GM19452 (cell line): ENCODE data around the gene RTN3.
"Not testable (repeated sequence)": the region's sequence is repeated elsewhere in the genome, so short reads cannot be mapped to it uniquely, and the experiment has no call there.

Source experiments
- ATAC-seq: cut with Tn5 transposase; IDR thresholded peaks from one replicate; pipeline ENCODE4 v1.9.1; 2021; ENCODE audit not compliant: unreplicated experiment

The RTN3 gene, protein sequence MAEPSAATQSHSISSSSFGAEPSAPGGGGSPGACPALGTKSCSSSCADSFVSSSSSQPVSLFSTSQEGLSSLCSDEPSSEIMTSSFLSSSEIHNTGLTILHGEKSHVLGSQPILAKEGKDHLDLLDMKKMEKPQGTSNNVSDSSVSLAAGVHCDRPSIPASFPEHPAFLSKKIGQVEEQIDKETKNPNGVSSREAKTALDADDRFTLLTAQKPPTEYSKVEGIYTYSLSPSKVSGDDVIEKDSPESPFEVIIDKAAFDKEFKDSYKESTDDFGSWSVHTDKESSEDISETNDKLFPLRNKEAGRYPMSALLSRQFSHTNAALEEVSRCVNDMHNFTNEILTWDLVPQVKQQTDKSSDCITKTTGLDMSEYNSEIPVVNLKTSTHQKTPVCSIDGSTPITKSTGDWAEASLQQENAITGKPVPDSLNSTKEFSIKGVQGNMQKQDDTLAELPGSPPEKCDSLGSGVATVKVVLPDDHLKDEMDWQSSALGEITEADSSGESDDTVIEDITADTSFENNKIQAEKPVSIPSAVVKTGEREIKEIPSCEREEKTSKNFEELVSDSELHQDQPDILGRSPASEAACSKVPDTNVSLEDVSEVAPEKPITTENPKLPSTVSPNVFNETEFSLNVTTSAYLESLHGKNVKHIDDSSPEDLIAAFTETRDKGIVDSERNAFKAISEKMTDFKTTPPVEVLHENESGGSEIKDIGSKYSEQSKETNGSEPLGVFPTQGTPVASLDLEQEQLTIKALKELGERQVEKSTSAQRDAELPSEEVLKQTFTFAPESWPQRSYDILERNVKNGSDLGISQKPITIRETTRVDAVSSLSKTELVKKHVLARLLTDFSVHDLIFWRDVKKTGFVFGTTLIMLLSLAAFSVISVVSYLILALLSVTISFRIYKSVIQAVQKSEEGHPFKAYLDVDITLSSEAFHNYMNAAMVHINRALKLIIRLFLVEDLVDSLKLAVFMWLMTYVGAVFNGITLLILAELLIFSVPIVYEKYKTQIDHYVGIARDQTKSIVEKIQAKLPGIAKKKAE

DNA sequence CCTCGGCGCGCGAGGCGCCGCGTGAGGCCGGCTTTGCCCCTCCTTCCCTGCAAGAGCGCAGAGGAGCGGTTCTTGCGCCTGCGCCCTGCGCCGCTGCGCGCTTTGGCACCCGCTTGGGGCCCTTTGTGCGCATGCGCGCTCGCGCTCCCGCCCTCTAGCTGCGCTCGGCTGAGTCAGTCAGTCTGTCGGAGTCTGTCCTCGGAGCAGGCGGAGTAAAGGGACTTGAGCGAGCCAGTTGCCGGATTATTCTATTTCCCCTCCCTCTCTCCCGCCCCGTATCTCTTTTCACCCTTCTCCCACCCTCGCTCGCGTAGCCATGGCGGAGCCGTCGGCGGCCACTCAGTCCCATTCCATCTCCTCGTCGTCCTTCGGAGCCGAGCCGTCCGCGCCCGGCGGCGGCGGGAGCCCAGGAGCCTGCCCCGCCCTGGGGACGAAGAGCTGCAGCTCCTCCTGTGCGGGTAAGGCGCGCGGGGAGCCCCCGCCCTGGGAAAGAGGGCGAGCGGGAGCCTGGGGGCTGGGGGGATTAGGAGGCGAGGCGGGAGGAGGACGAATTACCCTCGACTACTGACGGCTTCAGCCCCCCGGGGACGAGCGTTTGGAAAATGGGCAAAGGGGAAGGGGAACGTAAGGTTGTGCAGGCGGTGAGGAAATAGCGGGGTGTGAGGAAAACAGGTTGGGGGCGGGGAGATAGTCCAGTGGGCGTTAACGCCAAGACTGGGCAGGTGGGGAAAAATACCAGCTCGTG is at the start of gene RTN3:
Gene RTN3 (plus strand): TSS at position 180 of the 745 bp plus-strand sequence. CDS start 137 bp downstream, at position 317.
- peak; percentile 89 for ATAC-seq

DNA sequence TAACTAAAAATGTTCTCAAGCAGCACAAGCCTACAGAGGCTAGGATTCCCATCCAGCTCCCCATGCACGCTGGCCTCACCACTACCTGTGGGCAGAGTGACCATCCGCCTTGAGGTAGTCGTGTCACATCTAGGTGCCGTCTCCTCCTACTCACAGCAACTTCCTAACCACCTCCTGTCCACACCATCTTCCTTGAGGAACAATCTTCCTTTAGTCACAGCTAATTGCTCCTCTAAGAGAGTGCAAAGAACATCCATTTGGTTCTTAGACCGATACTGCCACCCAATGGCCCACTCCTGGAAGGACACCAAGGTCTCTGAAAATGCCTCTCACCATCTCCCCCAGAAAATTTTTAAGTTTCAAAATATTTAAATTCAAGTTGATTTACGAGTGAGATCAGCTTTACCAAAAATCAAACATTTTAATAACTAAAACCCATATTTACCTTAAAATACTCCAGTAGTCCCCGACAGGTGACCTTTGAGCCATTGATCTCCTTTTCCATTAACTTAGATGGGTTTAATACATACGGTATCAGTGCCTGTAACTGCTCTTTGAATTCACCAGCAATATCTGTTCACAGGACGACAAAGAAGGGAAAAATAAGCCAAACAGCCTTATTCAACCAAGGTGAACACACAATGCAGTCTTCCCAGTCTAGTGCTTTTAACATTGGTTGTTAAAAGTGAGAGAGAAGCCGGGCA is 45.4 kb upstream of the RTN3 start:
- ATAC-seq, result no peak

GRCh38 chr11:63638436-63638835 is 42.9 kb upstream of the RTN3 start:
- ATAC-seq, result not testable (repeated sequence)

DNA sequence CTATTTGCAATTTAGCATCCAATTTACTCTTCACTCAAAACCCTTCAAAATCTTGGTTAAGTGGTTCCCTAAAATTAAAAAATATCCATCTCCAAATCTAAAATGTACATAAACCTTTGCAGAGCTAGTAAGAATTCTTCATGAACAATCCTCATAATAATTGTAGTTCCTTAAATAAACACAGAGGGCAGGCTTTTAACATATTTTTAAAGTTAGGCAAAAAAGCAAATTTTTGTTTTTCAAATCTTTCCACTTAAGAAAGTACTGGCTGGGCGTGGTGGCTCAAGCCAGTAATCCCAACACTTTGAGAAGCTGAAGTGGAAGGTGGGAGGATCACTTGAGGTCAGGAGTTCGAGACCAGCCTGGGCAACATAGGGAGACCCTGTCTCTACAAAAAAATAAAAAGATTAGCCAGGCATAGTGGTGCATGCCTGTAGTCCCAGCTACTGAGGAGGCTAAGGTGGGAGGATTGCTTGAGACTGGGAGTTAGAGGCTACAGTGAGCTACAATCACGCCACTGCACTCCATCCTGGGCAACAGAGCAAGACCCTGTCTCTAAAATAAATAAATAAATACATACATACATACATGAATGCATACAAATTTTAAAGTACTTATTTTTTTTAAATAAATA is 42.0 kb upstream of the RTN3 start:
- ATAC-seq, result no peak

GRCh38 chr11:63641727-63642126 is 39.6 kb upstream of the RTN3 start:
- no peak for ATAC-seq

GRCh38 chr11:63643205-63643604 is 38.1 kb upstream of the RTN3 start:
- no peak for ATAC-seq

- ATAC-seq, result no peak
Observed at GRCh38 chr11:63652671-63653070, 28.6 kb upstream of the RTN3 start.

DNA sequence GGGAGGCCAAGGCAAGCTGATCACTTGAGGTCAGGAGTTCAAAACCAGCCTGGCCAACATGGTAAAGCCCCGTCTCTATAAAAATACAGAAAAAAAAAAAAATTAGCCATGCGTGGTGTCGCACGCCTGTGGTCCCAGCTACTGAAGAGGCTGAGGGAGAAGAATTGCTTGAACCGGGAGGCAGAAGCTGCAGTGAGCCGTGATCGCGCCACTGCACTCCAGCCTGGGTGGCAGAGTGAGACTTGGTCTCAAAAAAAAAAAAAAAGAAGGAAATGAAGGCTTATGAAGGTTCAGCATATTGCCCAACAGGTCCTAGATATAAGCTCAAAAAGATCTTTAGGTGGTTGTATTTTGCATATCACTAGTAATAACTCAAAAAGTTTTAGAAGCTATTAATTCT is 20.3 kb upstream of the RTN3 start:
- no peak for ATAC-seq

DNA sequence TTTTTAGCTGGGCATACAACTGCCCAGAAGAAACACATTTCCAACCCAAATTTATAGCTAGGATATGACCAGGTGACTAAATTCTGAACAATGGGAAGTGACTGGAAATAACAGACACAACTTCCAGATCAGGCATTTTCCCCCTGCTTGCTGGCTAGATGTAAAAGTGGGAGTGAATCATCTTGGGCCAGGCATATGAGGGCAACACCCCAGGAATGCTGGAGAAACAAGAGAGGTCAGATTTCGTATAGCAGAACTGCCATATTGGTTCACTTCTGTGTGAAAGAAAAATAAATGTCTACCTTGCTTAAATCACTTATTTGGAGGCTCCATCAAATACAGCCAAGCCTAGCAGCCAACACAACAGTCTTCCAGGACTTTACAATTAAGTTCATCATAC is 17.5 kb upstream of the RTN3 start:
- ATAC-seq, result no peak

- no peak for ATAC-seq
Observed at GRCh38 chr11:63666874-63667273, 14.4 kb upstream of the RTN3 start.

DNA sequence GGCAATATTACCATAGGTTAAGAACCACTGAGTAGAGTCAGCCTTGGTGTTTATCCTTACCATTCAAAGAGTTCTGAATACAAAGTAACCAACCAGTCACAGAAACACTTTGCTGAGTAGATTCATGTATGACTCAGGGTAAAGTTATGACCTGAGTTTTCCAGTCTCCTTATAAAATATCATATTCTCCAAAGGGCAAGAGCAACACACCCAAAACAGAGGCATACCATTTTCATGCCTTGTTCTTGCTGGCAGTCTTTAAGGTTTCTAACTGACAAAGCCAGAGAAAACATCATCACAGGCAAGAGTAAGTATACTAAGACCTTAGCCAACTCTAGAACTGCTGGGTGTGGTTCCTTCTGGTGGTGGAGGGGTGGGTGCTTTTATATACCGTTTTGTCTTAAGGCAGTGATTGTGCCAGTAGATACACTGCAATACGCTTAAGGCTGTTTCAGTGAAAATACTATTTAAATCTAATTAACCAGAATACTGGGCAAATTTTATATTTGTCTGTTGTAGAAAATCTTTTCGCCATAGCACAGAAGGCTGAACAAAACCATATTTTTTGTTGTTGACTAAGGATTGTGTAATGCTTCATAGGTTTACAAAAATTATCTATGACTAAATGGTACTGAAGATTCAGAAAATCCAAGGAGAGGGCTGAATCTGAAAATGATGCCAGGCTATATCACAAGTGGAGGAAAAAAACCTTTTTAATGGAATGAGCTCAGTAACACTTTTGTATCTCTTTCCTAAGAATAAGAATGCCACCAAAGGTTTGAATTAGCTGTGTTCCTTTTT is 13.1 kb upstream of the RTN3 start:
- no peak for ATAC-seq

DNA sequence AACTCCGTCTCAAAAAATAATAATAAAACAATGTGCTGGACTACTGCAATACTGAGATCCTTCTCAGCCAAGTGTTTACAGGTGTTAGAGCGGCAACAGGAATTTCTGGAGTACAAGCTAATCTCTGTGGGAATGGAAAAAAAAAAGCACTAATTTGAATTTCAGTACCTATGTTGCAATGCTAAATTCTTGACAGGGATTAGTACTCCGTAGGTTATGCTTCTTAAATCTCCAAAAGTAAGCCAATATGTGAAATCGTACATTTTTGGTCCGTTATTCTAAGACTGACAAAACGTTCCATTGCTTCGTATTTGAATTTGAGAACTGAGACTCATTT is 11.2 kb upstream of the RTN3 start:
- no peak for ATAC-seq

GRCh38 chr11:63670433-63671321 is 10.6 kb upstream of the RTN3 start:
- ATAC-seq, result peak; percentile 30

DNA sequence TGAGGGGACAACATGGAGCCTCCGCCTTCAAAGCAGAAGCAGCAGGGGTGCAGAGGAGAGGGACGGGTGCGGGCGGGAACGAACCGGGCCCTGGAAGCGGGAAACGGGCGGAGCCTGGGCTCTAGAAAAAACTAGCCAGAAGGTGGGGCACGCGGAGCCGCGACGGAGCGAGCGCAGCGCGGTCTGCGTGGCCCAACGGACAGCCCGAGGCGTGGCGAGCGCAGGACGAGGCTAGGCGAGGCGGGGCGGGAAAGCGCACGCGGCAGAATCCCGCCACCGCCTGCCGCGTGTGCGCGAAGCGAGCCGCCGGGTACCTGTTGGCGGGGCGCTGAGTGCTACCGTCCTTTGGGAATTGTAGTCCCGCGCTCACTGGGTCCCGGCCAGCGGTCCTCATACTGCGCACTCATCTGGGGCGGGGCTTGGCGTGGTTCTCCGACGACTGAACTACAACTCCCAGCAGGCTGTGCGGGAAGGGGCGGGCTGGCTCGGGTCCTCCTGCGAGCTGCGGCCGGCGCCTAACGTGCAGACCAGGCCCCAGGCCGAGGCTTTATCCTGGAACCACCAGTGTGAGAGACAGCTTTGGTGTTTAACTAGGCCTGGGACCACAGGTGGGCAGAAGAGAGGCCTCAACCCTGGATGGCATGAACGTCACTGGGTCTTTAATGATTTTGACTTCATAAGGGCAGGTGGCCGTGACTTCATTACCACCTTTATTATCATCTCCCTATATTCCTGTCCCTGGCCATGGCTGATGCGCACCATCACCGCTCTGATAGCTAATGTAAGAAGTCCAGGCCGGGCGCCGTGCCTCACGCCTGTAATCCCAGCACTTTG is 9.8 kb upstream of the RTN3 start, which contains the start of gene ATL3:
Gene ATL3 (minus strand): TSS at position 55 of the 834 bp plus-strand sequence. CDS start 41 bp downstream, at position 14.
- peak; percentile 84 for ATAC-seq

DNA sequence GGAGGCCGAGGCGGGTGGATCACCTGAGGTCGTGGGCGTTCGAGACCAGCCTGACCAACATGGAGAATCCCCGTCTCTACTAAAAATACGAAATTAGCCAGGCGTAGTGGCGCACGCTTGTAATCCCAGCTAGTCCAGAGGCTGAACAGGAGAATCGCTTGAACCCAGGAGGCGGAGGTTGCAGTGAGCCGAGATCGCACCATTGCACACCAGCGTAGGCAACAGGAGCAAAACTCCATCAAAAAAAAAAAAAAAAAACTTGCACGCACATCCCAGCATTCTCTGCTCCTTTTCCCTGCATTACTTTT is 9.2 kb upstream of the RTN3 start:
- ATAC-seq, result no peak

DNA sequence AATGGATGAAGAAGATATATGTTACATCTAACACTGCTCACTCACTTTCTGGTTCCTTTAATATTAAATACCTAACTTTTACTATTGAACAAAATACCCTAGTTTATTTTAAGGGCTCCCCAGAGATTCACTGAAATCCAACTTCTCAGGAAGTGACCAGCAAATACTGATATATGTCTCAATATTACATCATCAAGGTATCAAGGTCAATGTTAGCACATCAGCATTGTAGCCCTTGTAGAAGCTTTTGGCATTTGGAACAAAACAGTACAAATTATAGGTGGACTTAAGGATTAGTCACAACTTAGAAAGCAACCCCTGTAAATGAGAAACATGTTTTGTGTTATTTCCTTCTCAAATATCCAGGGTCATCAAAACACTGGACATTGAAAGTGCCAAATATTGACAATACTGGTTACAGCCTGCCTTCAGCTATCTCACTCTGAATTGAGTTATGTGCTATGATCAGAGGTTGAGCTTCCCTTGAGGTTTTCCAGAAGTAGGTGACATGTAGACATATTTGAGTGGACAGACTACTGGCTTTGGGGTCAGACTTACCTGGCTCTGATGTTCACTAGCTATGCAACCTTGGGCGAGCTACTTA is 8.3 kb upstream of the RTN3 start:
- no peak for ATAC-seq

GRCh38 chr11:63673579-63673978 is 7.7 kb upstream of the RTN3 start:
- no peak for ATAC-seq
